SU-DHL-6 (cell line): ENCODE data around the gene AUH.

Experiments
- H2AFZ ChIP-seq: fragments of 200-600 bp; sonication (generic); 2 replicates; pipeline ENCODE4 v1.6.1; 2014; ENCODE audit warnings: low read depth, mild to moderate bottlenecking, moderate library complexity, mixed read lengths, antibody characterized with exemption, low read length; ENCODE audit not compliant: severe bottlenecking
- H3F3A ChIP-seq: fragments of 200-600 bp; shearing (Covaris generic); 2 replicates; pipeline ENCODE4 v1.6.0; 2016; ENCODE audit warnings: antibody characterized with exemption, mild to moderate bottlenecking; ENCODE audit not compliant: insufficient read depth
- H3K27ac ChIP-seq: fragments of 200-600 bp; sonication (generic); 2 replicates; pipeline ENCODE4 v1.5.1; 2016; ENCODE audit warnings: low read depth, mild to moderate bottlenecking, low read length, moderate library complexity, mixed read lengths
- H3K27me3 ChIP-seq: fragments of 200-600 bp; sonication (generic), shearing (Covaris generic); 2 replicates; pipeline ENCODE4 v1.6.0; 2014; ENCODE audit warnings: mild to moderate bottlenecking, low read length
- H3K36me3 ChIP-seq: fragments of 200-600 bp; sonication (generic); 2 replicates; pipeline ENCODE4 v1.6.1; 2014; ENCODE audit warnings: mild to moderate bottlenecking, low read length, mixed read lengths
- H3K4me2 ChIP-seq: fragments of 300-600, 200-600 bp; shearing (Covaris generic), sonication (generic); 2 replicates; pipeline ENCODE4 v1.6.0; 2014; ENCODE audit warnings: low read length, low read depth, mild to moderate bottlenecking; ENCODE audit not compliant: poor library complexity, severe bottlenecking
- H3K4me3 ChIP-seq: fragments of 200-600 bp; sonication (generic); 2 replicates; pipeline ENCODE4 v1.5.1; 2014; ENCODE audit warnings: antibody characterized with exemption, low read length, mild to moderate bottlenecking, mixed read lengths; ENCODE audit not compliant: insufficient read depth, poor library complexity, severe bottlenecking
- H3K79me2 ChIP-seq: fragments of 200-600 bp; sonication (generic); 2 replicates; pipeline ENCODE4 v1.6.1; 2014; ENCODE audit warnings: mild to moderate bottlenecking, low read length, moderate library complexity; ENCODE audit not compliant: insufficient read depth
- H3K9ac ChIP-seq: fragments of 200-600 bp; sonication (generic); 2 replicates; pipeline ENCODE4 v1.7.0; 2014; ENCODE audit warnings: mild to moderate bottlenecking, low read length
- H3K9me2 ChIP-seq: fragments of 200-600 bp; sonication (generic); replicated peaks from 2 replicates; pipeline ENCODE4 v1.6.1; 2014; ENCODE audit warnings: low read length; ENCODE audit not compliant: insufficient read depth
- H3K9me3 ChIP-seq: fragments of 200-600 bp; sonication (generic); 2 replicates; pipeline ENCODE4 v1.6.1; 2014; ENCODE audit warnings: low read length, mixed read lengths; ENCODE audit not compliant: insufficient read depth
- H4K20me1 ChIP-seq: fragments of 200-600 bp; sonication (generic); 2 replicates; pipeline ENCODE4 v1.6.1; 2014; ENCODE audit warnings: low read depth, mild to moderate bottlenecking, antibody characterized with exemption, low read length, moderate library complexity, mixed read lengths
- CTCF ChIP-seq: fragments of 200-600 bp; sonication (generic); IDR thresholded peaks from one replicate; pipeline ENCODE4 v1.5.1; 2017; ENCODE audit warnings: antibody characterized with exemption, mild to moderate bottlenecking, low read length, moderate library complexity; ENCODE audit not compliant: insufficient read depth, poor library complexity, severe bottlenecking
- EZH2phosphoT487 ChIP-seq: fragments of 200-600 bp; sonication (generic), shearing (Covaris generic); conservative IDR thresholded peaks from 2 replicates; pipeline ENCODE4 v1.6.1; 2018; ENCODE audit warnings: mild to moderate bottlenecking, antibody characterized with exemption, low read length, moderate library complexity, mixed read lengths

The AUH gene

DNA sequence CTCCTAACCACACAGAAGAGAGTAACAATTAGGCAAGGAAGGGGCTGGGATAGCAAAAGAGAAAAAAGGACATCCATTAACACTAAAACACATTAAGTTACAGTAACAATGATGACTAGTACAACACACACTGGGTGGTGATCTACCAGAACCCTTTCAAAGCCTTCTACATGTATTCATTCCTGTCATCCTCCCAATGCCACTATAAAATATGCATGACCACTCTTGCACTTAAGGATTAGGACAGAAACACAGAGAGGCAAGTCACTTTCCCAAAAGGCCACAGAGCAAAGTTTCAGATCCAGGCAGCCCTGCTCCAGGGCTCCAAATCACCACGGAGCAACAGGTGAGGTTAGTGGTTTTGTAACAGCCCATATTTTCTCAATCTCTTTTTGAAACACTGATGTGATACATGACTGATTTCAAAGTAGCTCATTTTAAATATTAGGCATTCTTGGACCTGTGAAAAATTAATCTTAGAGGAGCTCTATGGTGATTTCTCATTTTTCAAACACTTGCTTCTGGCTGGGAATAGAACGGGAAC, 86.7 kb downstream of the AUH start:
- no peak overlapping the region for H3K4me2 ChIP-seq
- no peaks in the 10 kb centered on the region for H3K79me2 ChIP-seq
- H3K9me2 ChIP-seq, result no peaks in the 10 kb centered on the region
- no peak for TF ChIP-seq EZH2phosphoT487
- TF ChIP-seq CTCF, result no peak
- no peak overlapping the region for H3K9ac ChIP-seq
- no peaks in the 10 kb centered on the region for H3K27me3 ChIP-seq
- H4K20me1 ChIP-seq, result no peaks in the 10 kb centered on the region
- H3K36me3 ChIP-seq, result no peaks in the 10 kb centered on the region
- H3K4me3 ChIP-seq, result no peak overlapping the region
- H2AFZ ChIP-seq, result no peak overlapping the region
- H3F3A ChIP-seq, result no peaks in the 10 kb centered on the region
- no peak overlapping the region for H3K27ac ChIP-seq
- H3K9me3 ChIP-seq, result no peaks in the 10 kb centered on the region

- H2AFZ ChIP-seq, result no peak overlapping the region
- H3K9me3 ChIP-seq, result no peaks in the 10 kb centered on the region
- no peaks in the 10 kb centered on the region for H3F3A ChIP-seq
- no peak overlapping the region for H3K27ac ChIP-seq
- TF ChIP-seq CTCF (no peak), EZH2phosphoT487 (no peak)
- no peaks in the 10 kb centered on the region for H3K9me2 ChIP-seq
- H3K79me2 ChIP-seq, result no peaks in the 10 kb centered on the region
- no peaks in the 10 kb centered on the region for H3K36me3 ChIP-seq
- H3K9ac ChIP-seq, result no peak overlapping the region
- H3K4me3 ChIP-seq, result no peak overlapping the region
- no peaks in the 10 kb centered on the region for H4K20me1 ChIP-seq
- H3K4me2 ChIP-seq, result no peak overlapping the region
- H3K27me3 ChIP-seq, result no peaks in the 10 kb centered on the region
Observed at GRCh38 chr9:91273853-91274552, 87.7 kb downstream of the AUH start.

DNA sequence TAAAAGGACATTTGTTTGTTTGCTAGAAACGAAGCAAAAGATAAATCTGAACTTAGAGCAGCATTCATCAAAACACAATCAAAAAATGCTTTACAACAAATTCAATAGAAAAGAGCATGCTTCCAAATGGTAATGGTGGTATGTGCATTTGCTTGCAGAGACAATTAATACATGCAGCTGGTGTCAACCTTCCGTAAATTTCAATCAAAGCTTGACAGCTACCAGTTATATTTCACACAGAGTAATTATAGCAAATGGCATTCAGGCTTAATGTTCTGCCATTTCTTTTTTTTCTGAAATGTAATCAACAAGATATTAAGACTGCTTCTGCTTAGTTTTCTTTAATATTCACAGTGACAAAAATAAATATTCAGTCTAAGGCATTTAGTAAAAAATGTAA, 90.6 kb downstream of the AUH start:
- no peaks in the 10 kb centered on the region for H3K79me2 ChIP-seq
- TF ChIP-seq CTCF (no peak), EZH2phosphoT487 (no peak)
- H3K4me3 ChIP-seq, result no peak overlapping the region
- H3F3A ChIP-seq, result no peaks in the 10 kb centered on the region
- H4K20me1 ChIP-seq, result no peaks in the 10 kb centered on the region
- H2AFZ ChIP-seq, result no peak overlapping the region
- no peaks in the 10 kb centered on the region for H3K9me3 ChIP-seq
- H3K4me2 ChIP-seq, result no peak overlapping the region
- no peaks in the 10 kb centered on the region for H3K36me3 ChIP-seq
- H3K27me3 ChIP-seq, result no peaks in the 10 kb centered on the region
- no peaks in the 10 kb centered on the region for H3K9me2 ChIP-seq
- no peak overlapping the region for H3K9ac ChIP-seq
- no peak overlapping the region for H3K27ac ChIP-seq
